Epidermal melanocyte (primary cell): ENCODE results near the gene WIPF1.

ENCODE experiments used
- DNase-seq: peaks from one replicate; pipeline ENCODE4 v3.0.0; 2011; ENCODE audit warnings: low spot score; ENCODE audit not compliant: insufficient read length

The WIPF1 gene

GRCh38 chr2:174597009-174597344 lies 627 bp downstream of the WIPF1 start:
- DNase-seq = no peak

GRCh38 chr2:174595891-174596397 lies 1.7 kb downstream of the WIPF1 start:
- no peak for DNase-seq

- no peak for DNase-seq
Observed at GRCh38 chr2:174595116-174595809, 2.3 kb downstream of the WIPF1 start.

GRCh38 chr2:174594456-174594855 lies 3.1 kb downstream of the WIPF1 start:
- no peak for DNase-seq

- DNase-seq = peak; percentile 66
Observed at GRCh38 chr2:174593574-174594203, 3.9 kb downstream of the WIPF1 start.

- no peak for DNase-seq
Observed at GRCh38 chr2:174593041-174593440, 4.6 kb downstream of the WIPF1 start.

GRCh38 chr2:174591740-174592139 lies 5.9 kb downstream of the WIPF1 start:
- DNase-seq = no peak

- DNase-seq = no peak
Observed at GRCh38 chr2:174590928-174591648, 6.5 kb downstream of the WIPF1 start.

- no peak for DNase-seq
Observed at GRCh38 chr2:174590346-174590745, 7.3 kb downstream of the WIPF1 start.

- DNase-seq = no peak
Observed at GRCh38 chr2:174589334-174589733, 8.3 kb downstream of the WIPF1 start.

GRCh38 chr2:174588463-174588862 lies 9.1 kb downstream of the WIPF1 start:
- DNase-seq = no peak

- peak; percentile 36 for DNase-seq
Observed at GRCh38 chr2:174587579-174587978, 10.0 kb downstream of the WIPF1 start.

- DNase-seq = no peak
Observed at GRCh38 chr2:174586418-174587295, 10.9 kb downstream of the WIPF1 start.

GRCh38 chr2:174585657-174586252 lies 11.8 kb downstream of the WIPF1 start:
- DNase-seq = no peak

- DNase-seq = no peak
Observed at GRCh38 chr2:174585146-174585545, 12.5 kb downstream of the WIPF1 start.

- no peak for DNase-seq
Observed at GRCh38 chr2:174581491-174581890, 16.1 kb downstream of the WIPF1 start.

- no peak for DNase-seq
Observed at GRCh38 chr2:174580951-174581350, 16.7 kb downstream of the WIPF1 start.

GRCh38 chr2:174577967-174578589 lies 19.5 kb downstream of the WIPF1 start:
- DNase-seq = no peak

GRCh38 chr2:174575124-174575776 lies 22.4 kb downstream of the WIPF1 start:
- no peak for DNase-seq

- no peak for DNase-seq
Observed at GRCh38 chr2:174574657-174575056, 22.9 kb downstream of the WIPF1 start.
